ENCODE measurements around the gene ZNF638.
"Not testable (repeated sequence)": the region's sequence is repeated elsewhere in the genome, so short reads cannot be mapped to it uniquely, and the experiment has no call there.

ZNF638 gene

GRCh38 chr2:71331581-71332434, at the start of gene ZNF638:
Gene ZNF638, plus strand, starts transcription at chr2:71331782. Its CDS starts 17,173 bp downstream, at chr2:71348955.
- no peak for FAIRE-seq

GRCh38 chr2:71281950-71282349, 49.6 kb upstream of the ZNF638 start:
- no peak for FAIRE-seq

GRCh38 chr2:71282493-71282892, 49.1 kb upstream of the ZNF638 start:
- FAIRE-seq = no peak

- no peak for FAIRE-seq
Measured at GRCh38 chr2:71283131-71283530, 48.5 kb upstream of the ZNF638 start.

GRCh38 chr2:71285706-71286105, 45.9 kb upstream of the ZNF638 start:
- no peak for FAIRE-seq

GRCh38 chr2:71291398-71291797, 40.2 kb upstream of the ZNF638 start:
- no peak for FAIRE-seq

GRCh38 chr2:71292159-71292558, 39.4 kb upstream of the ZNF638 start:
- FAIRE-seq = no peak

GRCh38 chr2:71298914-71299313, 32.7 kb upstream of the ZNF638 start:
- no peak for FAIRE-seq

GRCh38 chr2:71299507-71299906, 32.1 kb upstream of the ZNF638 start:
- FAIRE-seq = peak; percentile 61

- FAIRE-seq = no peak
Measured at GRCh38 chr2:71303849-71304248, 27.7 kb upstream of the ZNF638 start.

- no peak for FAIRE-seq
Measured at GRCh38 chr2:71306762-71307161, 24.8 kb upstream of the ZNF638 start.

- FAIRE-seq = no peak
Measured at GRCh38 chr2:71313016-71313766, 18.4 kb upstream of the ZNF638 start.

- FAIRE-seq = no peak
Measured at GRCh38 chr2:71317060-71317459, 14.5 kb upstream of the ZNF638 start.

- not testable (repeated sequence) for FAIRE-seq
Measured at GRCh38 chr2:71317900-71318299, 13.7 kb upstream of the ZNF638 start.

GRCh38 chr2:71323386-71323785, 8.2 kb upstream of the ZNF638 start:
- FAIRE-seq = no peak

GRCh38 chr2:71326968-71327367, 4.6 kb upstream of the ZNF638 start:
- FAIRE-seq = no peak

GRCh38 chr2:71327916-71328315, 3.7 kb upstream of the ZNF638 start:
- FAIRE-seq = no peak

- no peak for FAIRE-seq
Measured at GRCh38 chr2:71330155-71330554, 1.4 kb upstream of the ZNF638 start.

GRCh38 chr2:71330585-71331330, 824 bp upstream of the ZNF638 start:
- FAIRE-seq = no peak

GRCh38 chr2:71331331-71331580, 326 bp upstream of the ZNF638 start:
- FAIRE-seq = not testable (repeated sequence)

- no peak for FAIRE-seq
Measured at GRCh38 chr2:71332435-71332796, 834 bp downstream of the ZNF638 start.

GRCh38 chr2:71333619-71334018, 2.0 kb downstream of the ZNF638 start:
- no peak for FAIRE-seq

GRCh38 chr2:71336384-71336783, 4.8 kb downstream of the ZNF638 start:
- no peak for FAIRE-seq

- no peak for FAIRE-seq
Measured at GRCh38 chr2:71336802-71337201, 5.2 kb downstream of the ZNF638 start.

All from colon (tissue), 2 donors.